Liver (tissue), 3 donors: ENCODE results near the gene PLEKHH2.

Experiments
- EGR1 ChIP-seq, 2 donors: IDR thresholded peaks; 2 replicates each; pipeline ENCODE4 v1.6.1; 2016 to 2018; ENCODE audit warnings: antibody characterized with exemption in 2 of 2, low read depth in 2 of 2
- FOXA1 ChIP-seq: IDR thresholded peaks from 2 replicates; pipeline ENCODE4 v1.6.1; 2016; ENCODE audit warnings: antibody characterized with exemption
- GABPA ChIP-seq, 2 donors: IDR thresholded peaks in 1 of 2; conservative IDR thresholded peaks in 1 of 2; 2 replicates each; pipeline ENCODE4 v1.6.1; 2016; ENCODE audit warnings: antibody characterized with exemption in 2 of 2, mild to moderate bottlenecking in 1 of 2, moderate library complexity in 1 of 2
- HNF4A ChIP-seq, 2 donors: conservative IDR thresholded peaks; 2 replicates each; pipeline ENCODE4 v1.6.1; 2016; ENCODE audit warnings: antibody characterized with exemption in 2 of 2, mild to moderate bottlenecking in 2 of 2
- JUND ChIP-seq, 2 donors: IDR thresholded peaks; 2 replicates each; pipeline ENCODE4 v1.6.1; 2016; ENCODE audit warnings: antibody characterized with exemption in 2 of 2
- NR2F2 ChIP-seq: IDR thresholded peaks from 2 replicates; pipeline ENCODE4 v1.6.1; 2016; ENCODE audit warnings: antibody characterized with exemption
- RAD21 ChIP-seq, 2 donors: IDR thresholded peaks; 2 replicates each; pipeline ENCODE4 v1.6.1; 2016; ENCODE audit warnings: antibody characterized with exemption in 2 of 2, mild to moderate bottlenecking in 2 of 2
- SP1 ChIP-seq: IDR thresholded peaks from 2 replicates; pipeline ENCODE4 v1.6.1; 2018; ENCODE audit warnings: antibody characterized with exemption, mild to moderate bottlenecking
- TAF1 ChIP-seq: conservative IDR thresholded peaks from 2 replicates; pipeline ENCODE4 v1.6.1; 2016; ENCODE audit warnings: antibody characterized with exemption, mild to moderate bottlenecking
- YY1 ChIP-seq: IDR thresholded peaks from 2 replicates; pipeline ENCODE4 v1.6.1; 2016; ENCODE audit warnings: antibody characterized with exemption, mild to moderate bottlenecking
- TF ChIP-seq, protein P1 (sequence below): fragments of 150-350 bp; IDR thresholded peaks from 2 replicates; pipeline ENCODE4 v1.5.1; 2017; ENCODE audit warnings: improper control_type of control experiment, low read depth, low read length; ENCODE audit not compliant: missing input control
- TF ChIP-seq, protein P2 (sequence below): IDR thresholded peaks from 2 replicates; pipeline ENCODE4 v1.6.1; 2016; ENCODE audit warnings: antibody characterized with exemption, mild to moderate bottlenecking
- TF ChIP-seq, protein P3 (sequence below): IDR thresholded peaks from 2 replicates; pipeline ENCODE4 v1.6.1; 2016; ENCODE audit warnings: antibody characterized with exemption
- TF ChIP-seq, protein P4 (sequence below): IDR thresholded peaks from 2 replicates; pipeline ENCODE4 v1.6.1; 2016; ENCODE audit warnings: antibody characterized with exemption
- donor health status: healthy.
- donor health status: healthy.

DNA sequence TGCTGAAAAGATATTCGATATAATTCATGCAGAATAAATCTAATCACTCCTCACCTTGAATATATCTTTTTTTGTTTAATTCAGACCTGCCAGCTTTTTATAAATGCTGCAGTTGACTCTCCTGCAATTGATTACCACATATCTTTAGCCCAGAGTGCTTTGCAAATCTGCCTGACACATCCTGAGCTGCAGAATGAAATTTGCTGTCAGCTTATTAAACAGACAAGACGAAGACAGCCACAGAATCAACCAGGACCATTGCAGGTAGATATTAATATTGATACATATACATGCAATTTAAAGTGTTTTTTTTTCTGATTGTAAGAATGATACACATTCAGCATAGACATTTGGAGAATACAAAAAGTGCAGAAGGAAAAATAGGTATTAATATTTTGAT is 101.2 kb downstream of the PLEKHH2 start:
- TF ChIP-seq, protein P1, sequence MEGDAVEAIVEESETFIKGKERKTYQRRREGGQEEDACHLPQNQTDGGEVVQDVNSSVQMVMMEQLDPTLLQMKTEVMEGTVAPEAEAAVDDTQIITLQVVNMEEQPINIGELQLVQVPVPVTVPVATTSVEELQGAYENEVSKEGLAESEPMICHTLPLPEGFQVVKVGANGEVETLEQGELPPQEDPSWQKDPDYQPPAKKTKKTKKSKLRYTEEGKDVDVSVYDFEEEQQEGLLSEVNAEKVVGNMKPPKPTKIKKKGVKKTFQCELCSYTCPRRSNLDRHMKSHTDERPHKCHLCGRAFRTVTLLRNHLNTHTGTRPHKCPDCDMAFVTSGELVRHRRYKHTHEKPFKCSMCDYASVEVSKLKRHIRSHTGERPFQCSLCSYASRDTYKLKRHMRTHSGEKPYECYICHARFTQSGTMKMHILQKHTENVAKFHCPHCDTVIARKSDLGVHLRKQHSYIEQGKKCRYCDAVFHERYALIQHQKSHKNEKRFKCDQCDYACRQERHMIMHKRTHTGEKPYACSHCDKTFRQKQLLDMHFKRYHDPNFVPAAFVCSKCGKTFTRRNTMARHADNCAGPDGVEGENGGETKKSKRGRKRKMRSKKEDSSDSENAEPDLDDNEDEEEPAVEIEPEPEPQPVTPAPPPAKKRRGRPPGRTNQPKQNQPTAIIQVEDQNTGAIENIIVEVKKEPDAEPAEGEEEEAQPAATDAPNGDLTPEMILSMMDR, result no peak
- TF ChIP-seq YY1 (no peak), GABPA (IDR thresholded peaks at IDR 0.05 in 1 of 2, conservative IDR thresholded peaks at IDR 0.05 in 1 of 2) (no peak), RAD21 (IDR thresholded peaks at IDR 0.05) (no peak), TAF1 (no peak), SP1 (no peak), FOXA1 (no peak), JUND (IDR thresholded peaks at IDR 0.05) (no peak), EGR1 (IDR thresholded peaks at IDR 0.05; ENCODE audit: low read depth in 2 of 2) (no peak), NR2F2 (no peak), HNF4A (conservative IDR thresholded peaks at IDR 0.05) (no peak)
- TF ChIP-seq, protein P2, sequence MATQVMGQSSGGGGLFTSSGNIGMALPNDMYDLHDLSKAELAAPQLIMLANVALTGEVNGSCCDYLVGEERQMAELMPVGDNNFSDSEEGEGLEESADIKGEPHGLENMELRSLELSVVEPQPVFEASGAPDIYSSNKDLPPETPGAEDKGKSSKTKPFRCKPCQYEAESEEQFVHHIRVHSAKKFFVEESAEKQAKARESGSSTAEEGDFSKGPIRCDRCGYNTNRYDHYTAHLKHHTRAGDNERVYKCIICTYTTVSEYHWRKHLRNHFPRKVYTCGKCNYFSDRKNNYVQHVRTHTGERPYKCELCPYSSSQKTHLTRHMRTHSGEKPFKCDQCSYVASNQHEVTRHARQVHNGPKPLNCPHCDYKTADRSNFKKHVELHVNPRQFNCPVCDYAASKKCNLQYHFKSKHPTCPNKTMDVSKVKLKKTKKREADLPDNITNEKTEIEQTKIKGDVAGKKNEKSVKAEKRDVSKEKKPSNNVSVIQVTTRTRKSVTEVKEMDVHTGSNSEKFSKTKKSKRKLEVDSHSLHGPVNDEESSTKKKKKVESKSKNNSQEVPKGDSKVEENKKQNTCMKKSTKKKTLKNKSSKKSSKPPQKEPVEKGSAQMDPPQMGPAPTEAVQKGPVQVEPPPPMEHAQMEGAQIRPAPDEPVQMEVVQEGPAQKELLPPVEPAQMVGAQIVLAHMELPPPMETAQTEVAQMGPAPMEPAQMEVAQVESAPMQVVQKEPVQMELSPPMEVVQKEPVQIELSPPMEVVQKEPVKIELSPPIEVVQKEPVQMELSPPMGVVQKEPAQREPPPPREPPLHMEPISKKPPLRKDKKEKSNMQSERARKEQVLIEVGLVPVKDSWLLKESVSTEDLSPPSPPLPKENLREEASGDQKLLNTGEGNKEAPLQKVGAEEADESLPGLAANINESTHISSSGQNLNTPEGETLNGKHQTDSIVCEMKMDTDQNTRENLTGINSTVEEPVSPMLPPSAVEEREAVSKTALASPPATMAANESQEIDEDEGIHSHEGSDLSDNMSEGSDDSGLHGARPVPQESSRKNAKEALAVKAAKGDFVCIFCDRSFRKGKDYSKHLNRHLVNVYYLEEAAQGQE, result no peak
- TF ChIP-seq, protein P3, sequence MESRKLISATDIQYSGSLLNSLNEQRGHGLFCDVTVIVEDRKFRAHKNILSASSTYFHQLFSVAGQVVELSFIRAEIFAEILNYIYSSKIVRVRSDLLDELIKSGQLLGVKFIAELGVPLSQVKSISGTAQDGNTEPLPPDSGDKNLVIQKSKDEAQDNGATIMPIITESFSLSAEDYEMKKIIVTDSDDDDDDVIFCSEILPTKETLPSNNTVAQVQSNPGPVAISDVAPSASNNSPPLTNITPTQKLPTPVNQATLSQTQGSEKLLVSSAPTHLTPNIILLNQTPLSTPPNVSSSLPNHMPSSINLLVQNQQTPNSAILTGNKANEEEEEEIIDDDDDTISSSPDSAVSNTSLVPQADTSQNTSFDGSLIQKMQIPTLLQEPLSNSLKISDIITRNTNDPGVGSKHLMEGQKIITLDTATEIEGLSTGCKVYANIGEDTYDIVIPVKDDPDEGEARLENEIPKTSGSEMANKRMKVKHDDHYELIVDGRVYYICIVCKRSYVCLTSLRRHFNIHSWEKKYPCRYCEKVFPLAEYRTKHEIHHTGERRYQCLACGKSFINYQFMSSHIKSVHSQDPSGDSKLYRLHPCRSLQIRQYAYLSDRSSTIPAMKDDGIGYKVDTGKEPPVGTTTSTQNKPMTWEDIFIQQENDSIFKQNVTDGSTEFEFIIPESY, result no peak
- TF ChIP-seq, protein P4, sequence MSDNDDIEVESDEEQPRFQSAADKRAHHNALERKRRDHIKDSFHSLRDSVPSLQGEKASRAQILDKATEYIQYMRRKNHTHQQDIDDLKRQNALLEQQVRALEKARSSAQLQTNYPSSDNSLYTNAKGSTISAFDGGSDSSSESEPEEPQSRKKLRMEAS, result no peak
